Upper lobe of left lung (tissue), 6 donors: ENCODE results near the gene SOX5. TPM values are rescaled to one million over a fixed set of nuclear protein-coding genes. Genes with fewer than 3 reads are reported as not detected.
"Not testable (repeated sequence)": the region's sequence is repeated elsewhere in the genome, so short reads cannot be mapped to it uniquely, and the experiment has no call there.

Experiments used
- ATAC-seq, 2 donors: fragments of 200-7000 bp; cut with Tn5 transposase; one replicate each; pipeline ENCODE4 v1.9.1; 2022; ENCODE audit warnings: mild to moderate bottlenecking in 2 of 2, moderate library complexity in 2 of 2; ENCODE audit not compliant: low FRiP score in 2 of 2
- DNase-seq, 2 donors: peaks; one replicate each; pipeline ENCODE4 v3.0.0-alpha.2; 2019 to 2020
- H3K27ac ChIP-seq, 4 donors: fragments of 200-600 bp; sonication (generic); one replicate each; pipeline ENCODE4 v1.5.1; 2016 to 2019
- H3K27me3 ChIP-seq, 4 donors: fragments of 200-600 bp; sonication (generic); one replicate each; pipeline ENCODE4 v1.5.1; 2017 to 2019
- H3K36me3 ChIP-seq, 4 donors: fragments of 200-600 bp; sonication (generic); one replicate each; pipeline ENCODE4 v1.5.1; 2016 to 2019
- H3K4me1 ChIP-seq, 4 donors: fragments of 200-600 bp; sonication (generic); one replicate each; pipeline ENCODE4 v1.5.1; 2018 to 2019
- H3K4me3 ChIP-seq, 4 donors: fragments of 200-600 bp; sonication (generic); one replicate each; pipeline ENCODE4 v1.5.1; 2017 to 2019; ENCODE audit warnings: mild to moderate bottlenecking in 2 of 4, moderate library complexity in 1 of 4
- H3K9me3 ChIP-seq, 4 donors: fragments of 200-600 bp; sonication (generic); one replicate each; pipeline ENCODE4 v1.5.1; 2018 to 2019
- CTCF ChIP-seq, 6 experiments: fragments of 450-650 bp in 4 of 6; fragments of 200-600 bp in 2 of 6; sonication (generic) in 2 of 6; IDR thresholded peaks; one replicate each; pipeline ENCODE4 v1.5.1; 2016 to 2019; ENCODE audit warnings: antibody characterized with exemption in 6 of 6
- EP300 ChIP-seq, 4 donors: sonication (generic); formaldehyde crosslinking; IDR thresholded peaks; one replicate each; pipeline ENCODE4 v1.5.1; 2017; ENCODE audit warnings: antibody characterized with exemption in 4 of 4, control low read depth in 2 of 4
- POLR2A ChIP-seq, 4 donors: fragments of 450-650 bp; IDR thresholded peaks; one replicate each; pipeline ENCODE4 v1.5.1; 2016 to 2017; ENCODE audit warnings: antibody characterized with exemption in 4 of 4, mild to moderate bottlenecking in 2 of 4
- POLR2AphosphoS5 ChIP-seq, 2 donors: sonication (generic); formaldehyde crosslinking; IDR thresholded peaks; one replicate each; pipeline ENCODE4 v1.5.1; 2017; ENCODE audit warnings: antibody characterized with exemption in 2 of 2
- WGBS, 2 donors: methylation state at CpG; one replicate each; pipeline ENCODE4 v1.1.5; 2017 to 2018; 5-methylcytosine and 5-hydroxymethylcytosine counted together
- total RNA-seq, 6 donors: library from RNA; depleted of rRNA in 4 of 6; stranded (reverse); fragments of >200 nt in 4 of 6; gene quantifications; one replicate each; pipeline versions ENCODE4 v1.1.0 to v1.2.1, GENCODE V29; 2016 to 2021
- donor health status: DM: no; HTN: no; CAD: no; lungs with moderate emphysema.
- donor health status: DM: no; HTN: yes; CAD: no; lungs with severe emphysema.

The SOX5 gene
- total RNA-seq, 6 donors from 2014 or later: 9.6 to 31.4 (median 14.5) TPM

GRCh38 chr12:23830210-23830609 is 119.3 kb downstream of the SOX5 start:
- Histone ChIP-seq H3K27me3 (no peaks in the 10 kb centered on the region), H3K27ac (no peak overlapping the region), H3K9me3 (no peaks in the 10 kb centered on the region), H3K4me1 (no peaks in the 10 kb centered on the region), H3K36me3 (no peaks in the 10 kb centered on the region), H3K4me3 (no peak overlapping the region)
- ATAC-seq: no peak
- TF ChIP-seq POLR2AphosphoS5 (IDR thresholded peaks at IDR 0.05) (no peak), POLR2A (IDR thresholded peaks at IDR 0.05) (no peak), EP300 (IDR thresholded peaks at IDR 0.05) (no peak), CTCF (IDR thresholded peaks at IDR 0.05) (no peak)
- 45 to 49% methylated on average over 2 of the region's 2 CpGs for WGBS, 2 donors
- no peak for DNase-seq

- no peak for TF ChIP-seq EP300 (IDR thresholded peaks at IDR 0.05)
- TF ChIP-seq POLR2AphosphoS5 (IDR thresholded peaks at IDR 0.05): no peak
- no peak for TF ChIP-seq CTCF (IDR thresholded peaks at IDR 0.05)
- no peak for TF ChIP-seq POLR2A (IDR thresholded peaks at IDR 0.05)
- H3K4me3 ChIP-seq: no peak overlapping the region
- no peaks in the 10 kb centered on the region for H3K36me3 ChIP-seq
- 85 to 86% methylated on average over 2 of the region's 2 CpGs for WGBS, 2 donors
- H3K9me3 ChIP-seq: no peaks in the 10 kb centered on the region
- no peaks in the 10 kb centered on the region for H3K27me3 ChIP-seq
- no peak for ATAC-seq
- H3K27ac ChIP-seq: no peak overlapping the region
- no peak for DNase-seq
- H3K4me1 ChIP-seq: no peaks in the 10 kb centered on the region
These were observed 122.1 kb downstream of the SOX5 start for GRCh38 chr12:23827353-23827752.

- 91 to 93% methylated on average over 7 to 11 of the region's 11 CpGs for WGBS, 2 donors
- not testable (repeated sequence) for H3K27me3 ChIP-seq, ATAC-seq, H3K36me3 ChIP-seq, H3K9me3 ChIP-seq, H3K4me1 ChIP-seq, H3K4me3 ChIP-seq, H3K27ac ChIP-seq
- peak in 1 of 2 donors; percentile 1 for DNase-seq
These were observed 124.3 kb downstream of the SOX5 start for GRCh38 chr12:23825124-23825523.

DNA sequence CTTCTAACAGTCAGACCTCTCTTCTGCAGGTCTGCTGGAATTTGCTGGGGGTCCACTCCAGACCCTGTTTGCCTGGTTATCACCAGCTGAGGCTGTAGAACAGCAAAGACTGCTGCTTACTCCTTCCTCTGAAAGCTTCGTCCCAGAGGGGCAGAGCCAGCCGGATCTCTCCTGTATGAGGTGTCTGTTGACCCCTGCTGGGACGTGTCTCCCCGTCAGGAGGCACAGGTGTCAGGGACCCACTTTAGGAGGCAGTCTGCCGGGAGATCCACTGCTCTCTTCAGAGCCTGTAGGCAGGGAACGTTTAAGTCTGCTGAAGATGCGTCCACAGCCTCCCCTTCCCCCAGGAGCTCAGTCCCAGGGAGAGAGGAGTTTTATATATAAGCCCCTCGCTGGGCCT is 125.1 kb downstream of the SOX5 start:
- Histone ChIP-seq H3K4me3 (no peak overlapping the region), H3K27me3 (no peaks in the 10 kb centered on the region), H3K27ac (no peak overlapping the region), H3K36me3 (no peaks in the 10 kb centered on the region), H3K4me1 (no peaks in the 10 kb centered on the region), H3K9me3 (no peaks in the 10 kb centered on the region)
- ATAC-seq (no peak), DNase-seq (no peak)
- TF ChIP-seq CTCF (IDR thresholded peaks at IDR 0.05): no peak
- TF ChIP-seq POLR2AphosphoS5 (IDR thresholded peaks at IDR 0.05): no peak
- no peak for TF ChIP-seq POLR2A (IDR thresholded peaks at IDR 0.05)
- no peak for TF ChIP-seq EP300 (IDR thresholded peaks at IDR 0.05)
- 76 to 91% methylated on average over 4 to 7 of the region's 8 CpGs for WGBS, 2 donors

GRCh38 chr12:23822883-23823282 is 126.6 kb downstream of the SOX5 start:
- not testable (repeated sequence) for H3K4me1 ChIP-seq, H3K4me3 ChIP-seq, ATAC-seq, H3K27me3 ChIP-seq, H3K27ac ChIP-seq, H3K36me3 ChIP-seq, H3K9me3 ChIP-seq, DNase-seq

DNA sequence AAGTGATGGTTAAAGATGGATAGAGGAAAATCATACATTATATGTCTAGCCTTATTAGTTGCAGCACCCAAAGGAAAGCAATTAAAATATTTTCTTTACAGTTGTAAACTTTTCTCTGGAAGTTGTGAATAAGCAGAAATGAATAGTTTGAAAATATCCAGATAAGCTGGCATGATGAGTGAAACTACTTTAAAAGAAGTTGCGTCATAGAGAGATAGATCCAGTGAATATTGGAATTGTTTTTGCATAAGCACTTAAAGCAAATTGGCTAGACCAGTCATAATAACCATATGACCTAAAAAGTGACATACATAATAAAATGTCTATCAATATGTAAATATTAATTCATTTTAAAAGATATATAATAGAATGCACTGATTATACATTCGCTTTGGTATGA is 132.1 kb downstream of the SOX5 start:
- DNase-seq: no peak
- 87 to 96% methylated on average over 2 of the region's 2 CpGs for WGBS, 2 donors
- no peaks in the 10 kb centered on the region for H3K9me3 ChIP-seq
- TF ChIP-seq CTCF (IDR thresholded peaks at IDR 0.05) (no peak), EP300 (IDR thresholded peaks at IDR 0.05) (no peak), POLR2AphosphoS5 (IDR thresholded peaks at IDR 0.05) (no peak), POLR2A (IDR thresholded peaks at IDR 0.05) (no peak)
- no peaks in the 10 kb centered on the region for H3K36me3 ChIP-seq
- H3K4me1 ChIP-seq: no peaks in the 10 kb centered on the region
- no peak overlapping the region for H3K27ac ChIP-seq
- H3K27me3 ChIP-seq: no peaks in the 10 kb centered on the region
- H3K4me3 ChIP-seq: no peak overlapping the region
- ATAC-seq: no peak
